ENCODE results near the gene TECPR2.

GRCh38 chr14:102348376-102348775 is 14.4 kb upstream of the TECPR2 start:
- TF ChIP-seq CTCF (IDR thresholded peaks at IDR 0.05 in 8 of 11, conservative IDR thresholded peaks at IDR 0.05 in 3 of 11): no peak
- peak in 1 of 3 donors; percentile 35 for TF ChIP-seq POLR2AphosphoS5 (IDR thresholded peaks at IDR 0.05)

Measured in spleen (tissue), 7 donors.